T-helper 17 cell (primary cell): ENCODE results near the gene SRD5A3. TPM values are rescaled to one million over a fixed set of nuclear protein-coding genes. Genes with fewer than 3 reads are reported as not detected.
A peak's percentile ranks its signal among the peaks of the same experiment; 100 is the strongest.

Experiments used
- ATAC-seq: fragments of 150-1000 bp; cut with Tn5 transposase; 2 replicates; pipeline ENCODE4 v1.10.0; 2021; ENCODE audit warnings: mild to moderate bottlenecking, moderate library complexity
- DNase-seq, 3 donors: peaks; one replicate each; pipeline versions ENCODE4 v3.0.0 to v3.0.0-alpha.2; 2020 to 2021
- H3K9me3 ChIP-seq: one replicate; pipeline ENCODE4 v1.7.0; 2013; ENCODE audit warnings: low read length, mild to moderate bottlenecking; ENCODE audit not compliant: control insufficient read depth, poor library complexity, severe bottlenecking
- H3K27ac Mint-ChIP-seq: one replicate; pipeline ENCODE4 v1.8.0; 2022; ENCODE audit warnings: mild to moderate bottlenecking, moderate library complexity, mixed read lengths
- H3K27me3 Mint-ChIP-seq: one replicate; pipeline ENCODE4 v1.8.0; 2022; ENCODE audit warnings: mixed read lengths
- H3K36me3 Mint-ChIP-seq: one replicate; pipeline ENCODE4 v1.8.0; 2022; ENCODE audit warnings: low read depth, mixed read lengths
- H3K4me1 Mint-ChIP-seq: one replicate; pipeline ENCODE4 v1.8.0; 2022; ENCODE audit warnings: mild to moderate bottlenecking, mixed read lengths
- H3K4me3 Mint-ChIP-seq: one replicate; pipeline ENCODE4 v1.8.0; 2022; ENCODE audit warnings: mild to moderate bottlenecking, moderate library complexity, mixed read lengths
- total RNA-seq, 4 donors: library from RNA in 2 of 4; stranded (reverse) in 2 of 4; gene quantifications; one replicate each; pipeline ENCODE4 v1.2.3 and lab custom pipeline; 2022 to 2026

Gene SRD5A3
- 1 to 10 TPM; 1.8 to 2.6 TPM for total RNA-seq
- 1.9 to 2.7 reads per million in 2 donors for total RNA-seq (lab: John Stamatoyannopoulos, UW)

DNA sequence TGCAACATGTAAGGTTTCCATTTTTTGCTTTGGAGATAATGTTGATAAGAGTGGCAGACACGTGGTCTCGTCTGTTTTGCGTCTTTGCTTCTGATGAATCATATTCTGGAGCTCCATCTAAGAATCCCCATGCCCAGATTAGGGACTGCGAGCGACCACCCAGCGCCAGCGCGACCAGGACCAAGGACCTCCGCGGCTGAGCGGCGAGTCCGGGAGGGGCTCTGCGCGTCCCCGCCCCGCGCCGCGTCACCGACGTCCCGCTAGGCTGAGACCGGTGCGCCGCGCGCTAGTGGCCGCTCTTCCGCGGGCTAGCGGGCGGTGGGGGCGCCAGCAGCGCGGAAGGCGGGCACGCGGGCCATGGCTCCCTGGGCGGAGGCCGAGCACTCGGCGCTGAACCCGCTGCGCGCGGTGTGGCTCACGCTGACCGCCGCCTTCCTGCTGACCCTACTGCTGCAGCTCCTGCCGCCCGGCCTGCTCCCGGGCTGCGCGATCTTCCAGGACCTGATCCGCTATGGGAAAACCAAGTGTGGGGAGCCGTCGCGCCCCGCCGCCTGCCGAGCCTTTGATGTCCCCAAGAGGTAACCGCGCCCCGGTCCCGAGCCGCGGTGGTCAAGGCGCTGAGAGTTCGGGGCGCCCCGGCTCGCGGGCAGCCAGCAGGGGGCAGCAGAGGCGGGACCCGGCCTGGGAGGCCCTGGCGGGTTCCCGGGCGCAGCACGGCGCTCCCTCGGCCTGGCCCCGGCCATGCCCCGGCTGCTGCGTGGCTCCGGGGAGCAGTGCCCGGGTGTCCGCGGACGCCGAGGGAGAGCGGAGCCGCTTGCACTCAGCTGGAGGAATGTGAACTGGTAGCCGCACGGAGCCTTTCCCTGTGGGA is at the start of gene SRD5A3:
TSS of gene SRD5A3 (plus strand) at position 263 of the 871 bp plus-strand sequence. CDS start at position 358, 95 bp downstream.
- H3K27ac Mint-ChIP-seq: no peak within 1 kb of the TSS
- H3K27me3 Mint-ChIP-seq: no peaks in the 10 kb centered on the region
- ATAC-seq: peak; percentile 95
- no peaks in the 10 kb centered on the region for H3K36me3 Mint-ChIP-seq
- peak; percentile 64 to 86 (median 76) for DNase-seq
- no peaks in the 10 kb centered on the region for H3K9me3 ChIP-seq
- peaks cover 9% of the 10 kb centered on the region for H3K4me1 Mint-ChIP-seq
- peak within 1 kb of the TSS; percentile 88 for H3K4me3 Mint-ChIP-seq

GRCh38 chr4:55297346-55297745 is 48.7 kb upstream of the SRD5A3 start:
- Mint-ChIP-seq H3K4me3 (no peak overlapping the region), H3K27ac (no peak overlapping the region), H3K36me3 (peaks cover 2% of the 10 kb centered on the region), H3K4me1 (no peaks in the 10 kb centered on the region), H3K27me3 (peaks cover 10% of the 10 kb centered on the region)
- no peak for ATAC-seq
- no peak for DNase-seq
- no peaks in the 10 kb centered on the region for H3K9me3 ChIP-seq

DNA sequence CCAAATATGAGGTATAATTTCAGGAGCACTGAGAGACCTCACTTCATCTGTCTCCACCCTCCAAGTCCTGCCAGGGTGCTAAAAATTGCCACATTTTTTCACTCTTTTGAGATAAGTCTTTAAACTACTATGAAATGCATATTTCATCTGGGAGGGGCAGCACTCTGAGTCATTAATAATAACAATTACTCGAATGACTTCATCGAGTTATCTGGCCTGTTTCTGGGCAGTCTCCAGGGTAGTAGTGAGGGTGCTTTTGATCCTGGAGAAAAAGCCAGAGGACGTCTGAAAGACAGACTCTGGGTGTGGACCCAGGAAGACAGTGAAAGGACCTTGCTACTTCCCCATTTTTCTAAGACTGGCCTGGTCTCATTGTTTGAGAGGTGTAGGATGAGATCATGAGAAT is 42.3 kb upstream of the SRD5A3 start:
- no peaks in the 10 kb centered on the region for H3K9me3 ChIP-seq
- Mint-ChIP-seq H3K4me1 (no peaks in the 10 kb centered on the region), H3K4me3 (no peak overlapping the region), H3K27ac (no peak overlapping the region), H3K27me3 (peaks cover 7% of the 10 kb centered on the region), H3K36me3 (peaks cover 2% of the 10 kb centered on the region)
- ATAC-seq (no peak), DNase-seq (no peak)

DNA sequence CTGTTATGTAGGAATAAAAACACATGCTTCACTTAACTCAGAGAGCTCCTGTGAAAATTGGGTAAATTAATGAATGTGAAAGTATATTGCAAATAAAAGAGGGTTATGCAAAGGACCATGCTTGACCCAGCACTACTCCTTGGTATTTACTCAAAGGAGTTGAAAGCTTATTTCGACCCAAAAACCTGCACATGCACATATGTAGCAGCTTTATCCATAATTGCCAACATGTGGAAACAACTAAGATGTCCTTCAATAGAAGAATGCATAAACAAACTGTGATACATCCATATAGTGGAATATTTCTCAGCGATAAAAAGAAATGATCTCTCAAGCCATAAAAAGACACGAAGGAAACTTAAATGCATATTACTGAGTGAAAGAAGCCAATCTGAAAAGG is 41.7 kb upstream of the SRD5A3 start:
- H3K9me3 ChIP-seq: no peaks in the 10 kb centered on the region
- H3K4me1 Mint-ChIP-seq: no peaks in the 10 kb centered on the region
- ATAC-seq: no peak
- H3K27me3 Mint-ChIP-seq: peaks cover 7% of the 10 kb centered on the region
- peaks cover 2% of the 10 kb centered on the region for H3K36me3 Mint-ChIP-seq
- no peak overlapping the region for H3K4me3 Mint-ChIP-seq
- no peak for DNase-seq
- H3K27ac Mint-ChIP-seq: no peak overlapping the region

DNA sequence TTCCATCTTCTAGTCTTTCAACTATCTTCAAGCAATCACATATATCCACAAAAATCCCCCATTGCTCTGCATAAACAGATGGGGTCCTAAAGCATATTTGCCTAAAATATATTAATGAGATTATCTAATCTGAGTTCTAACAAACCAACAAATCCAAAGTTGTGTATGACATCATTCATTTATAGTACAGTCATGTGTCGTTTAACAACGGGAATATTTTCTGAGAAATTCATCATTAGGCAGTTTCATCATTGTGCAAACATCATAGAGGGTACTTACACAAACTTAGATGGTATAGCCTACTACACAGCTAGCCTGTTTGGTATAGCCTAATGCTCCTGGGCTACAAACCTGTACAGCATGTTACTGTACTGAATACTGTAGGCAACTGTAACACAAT is 38.0 kb upstream of the SRD5A3 start:
- Mint-ChIP-seq H3K27me3 (peaks cover 7% of the 10 kb centered on the region), H3K4me3 (no peak overlapping the region), H3K36me3 (no peaks in the 10 kb centered on the region), H3K4me1 (peaks cover 4% of the 10 kb centered on the region), H3K27ac (no peak overlapping the region)
- no peak for DNase-seq
- no peak for ATAC-seq
- no peaks in the 10 kb centered on the region for H3K9me3 ChIP-seq

GRCh38 chr4:55311792-55312488 is 34.1 kb upstream of the SRD5A3 start:
- H3K4me3 Mint-ChIP-seq: no peak overlapping the region
- ATAC-seq (no peak), DNase-seq (no peak)
- H3K4me1 Mint-ChIP-seq: peaks cover 4% of the 10 kb centered on the region
- H3K9me3 ChIP-seq: no peaks in the 10 kb centered on the region
- H3K27me3 Mint-ChIP-seq: peaks cover 8% of the 10 kb centered on the region
- H3K36me3 Mint-ChIP-seq: no peaks in the 10 kb centered on the region
- H3K27ac Mint-ChIP-seq: no peak overlapping the region

- DNase-seq (no peak), ATAC-seq (peak; percentile 60)
- Mint-ChIP-seq H3K4me1 (peaks cover 4% of the 10 kb centered on the region), H3K27ac (no peak overlapping the region), H3K36me3 (no peaks in the 10 kb centered on the region), H3K27me3 (peaks cover 8% of the 10 kb centered on the region), H3K4me3 (no peak overlapping the region)
- H3K9me3 ChIP-seq: no peaks in the 10 kb centered on the region
Observed at GRCh38 chr4:55312489-55313101, 33.4 kb upstream of the SRD5A3 start.

GRCh38 chr4:55314141-55314820 is 31.8 kb upstream of the SRD5A3 start:
- H3K9me3 ChIP-seq: no peaks in the 10 kb centered on the region
- Mint-ChIP-seq H3K36me3 (no peaks in the 10 kb centered on the region), H3K4me3 (no peak overlapping the region), H3K4me1 (peaks cover 16% of the 10 kb centered on the region), H3K27me3 (peaks cover 8% of the 10 kb centered on the region), H3K27ac (no peak overlapping the region)
- ATAC-seq (no peak), DNase-seq (no peak)

DNA sequence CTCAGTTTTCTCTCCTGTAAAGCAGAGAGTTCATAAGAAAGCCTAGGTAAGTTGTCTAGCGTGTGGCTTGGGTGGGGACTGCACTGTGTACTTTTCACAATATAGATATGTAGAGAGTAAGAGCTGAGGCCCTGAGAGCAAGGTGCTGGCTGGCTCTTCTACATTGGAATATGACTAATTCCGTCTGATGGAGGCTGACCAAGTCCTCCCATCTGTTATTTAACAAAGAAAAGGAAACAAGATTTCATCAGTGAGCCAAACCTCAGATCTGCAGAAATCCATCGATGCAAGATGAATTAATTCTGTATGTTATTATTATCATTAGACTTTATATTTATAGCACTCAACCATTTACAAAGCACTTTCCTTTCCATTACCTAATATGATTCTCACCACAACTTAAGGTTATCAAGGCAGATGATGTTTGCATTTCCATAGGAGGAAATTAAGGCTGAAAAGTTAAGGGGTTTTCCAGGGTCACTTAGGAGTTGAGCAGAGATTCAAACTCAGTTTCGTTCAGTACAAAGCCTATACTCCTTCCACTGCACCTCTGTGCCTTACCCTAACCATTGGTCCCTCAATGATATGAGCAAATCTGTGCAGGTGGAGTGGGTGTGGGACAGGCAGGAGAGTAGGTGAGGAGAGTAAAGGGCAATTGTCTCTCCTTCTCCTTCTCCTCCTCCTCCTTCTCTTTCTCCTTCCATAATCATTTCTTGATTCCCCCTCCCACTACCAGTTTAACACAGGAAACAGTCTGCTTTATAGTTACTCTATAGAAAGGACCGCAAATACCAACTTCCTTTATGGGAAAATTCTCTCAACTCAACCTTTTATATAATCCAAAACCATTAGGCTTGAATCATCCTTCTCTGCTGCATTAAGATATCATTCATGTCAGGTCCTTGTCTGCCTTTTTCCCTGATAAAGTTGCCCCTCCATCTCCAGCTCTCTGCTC is 27.6 kb upstream of the SRD5A3 start:
- DNase-seq (no peak), ATAC-seq (peak; percentile 23)
- no peaks in the 10 kb centered on the region for H3K9me3 ChIP-seq
- H3K27me3 Mint-ChIP-seq: peaks cover 8% of the 10 kb centered on the region
- H3K36me3 Mint-ChIP-seq: no peaks in the 10 kb centered on the region
- peaks cover 17% of the 10 kb centered on the region for H3K4me1 Mint-ChIP-seq
- peak overlapping the region; percentile 70 for H3K27ac Mint-ChIP-seq
- H3K4me3 Mint-ChIP-seq: peak overlapping the region; percentile 33

- Mint-ChIP-seq H3K4me1 (peaks cover 19% of the 10 kb centered on the region), H3K36me3 (peaks cover 2% of the 10 kb centered on the region)
- ATAC-seq: no peak
Observed at GRCh38 chr4:55321707-55322264, 24.3 kb upstream of the SRD5A3 start.

DNA sequence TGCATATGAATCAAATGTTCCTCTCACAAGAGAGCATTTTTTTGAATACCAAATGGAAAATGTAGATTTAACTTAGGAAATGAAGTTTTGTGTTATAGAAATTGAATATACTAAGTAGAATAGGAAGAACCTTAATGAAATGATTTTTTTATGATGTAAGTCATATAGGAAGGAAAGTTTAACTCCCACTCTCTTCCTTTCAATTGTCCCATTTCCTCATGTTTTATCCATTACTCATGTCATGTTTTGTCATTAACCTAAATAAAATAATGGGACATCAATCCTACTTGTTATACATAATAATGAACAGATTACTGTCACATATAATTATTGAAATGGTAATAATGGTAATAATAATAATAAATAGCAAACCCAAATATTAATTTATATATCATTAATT is 22.7 kb upstream of the SRD5A3 start:
- Mint-ChIP-seq H3K27ac (no peak overlapping the region), H3K36me3 (peaks cover 2% of the 10 kb centered on the region), H3K27me3 (peaks cover 27% of the 10 kb centered on the region), H3K4me1 (peaks cover 16% of the 10 kb centered on the region), H3K4me3 (no peak overlapping the region)
- DNase-seq (no peak), ATAC-seq (no peak)
- H3K9me3 ChIP-seq: no peaks in the 10 kb centered on the region

More at GRCh38 chr4:55321707-55322264, 24.3 kb upstream of the SRD5A3 start:
- Mint-ChIP-seq H3K27ac (no peak overlapping the region), H3K4me3 (no peak overlapping the region), H3K27me3 (peaks cover 21% of the 10 kb centered on the region)
- no peaks in the 10 kb centered on the region for H3K9me3 ChIP-seq
- peak in 1 of 3 donors; percentile 20 for DNase-seq

DNA sequence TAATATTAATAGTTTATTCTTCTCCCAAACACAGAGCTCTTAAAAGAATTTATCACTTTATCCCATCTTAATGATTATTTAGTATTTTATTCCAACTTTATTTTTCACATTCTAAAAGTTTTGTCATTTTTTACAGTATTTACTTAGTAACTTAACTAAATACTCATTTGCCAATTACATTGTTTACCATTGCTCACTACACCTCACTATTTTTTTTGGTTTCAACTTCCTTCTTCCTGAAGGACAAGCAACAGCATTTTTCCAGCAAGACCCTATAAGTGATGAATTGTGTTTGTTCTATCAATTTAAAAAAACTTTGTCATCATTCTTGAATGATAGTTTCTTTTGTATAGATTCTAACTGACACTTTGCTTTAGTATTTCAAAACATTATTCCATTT is 19.4 kb upstream of the SRD5A3 start:
- H3K9me3 ChIP-seq: no peaks in the 10 kb centered on the region
- H3K36me3 Mint-ChIP-seq: peaks cover 2% of the 10 kb centered on the region
- H3K27me3 Mint-ChIP-seq: peaks cover 33% of the 10 kb centered on the region
- ATAC-seq (no peak), DNase-seq (no peak)
- H3K4me3 Mint-ChIP-seq: no peak overlapping the region
- H3K4me1 Mint-ChIP-seq: peaks cover 2% of the 10 kb centered on the region
- no peak overlapping the region for H3K27ac Mint-ChIP-seq
